Activated CD4-positive, CD25-positive, alpha-beta regulatory T cell (primary cell): ENCODE results near the gene BACE1-AS.

Experiments
- DNase-seq, 4 experiments: peaks; one replicate each; lab custom pipeline; 2025; lab: John Stamatoyannopoulos, UW

The BACE1-AS gene

GRCh38 chr11:117292616-117293015, 1.5 kb downstream of the BACE1-AS start:
- no peak for DNase-seq

- DNase-seq: no peak
Measured at GRCh38 chr11:117295438-117296137, 4.4 kb downstream of the BACE1-AS start.

- no peak for DNase-seq
Measured at GRCh38 chr11:117296881-117297280, 5.7 kb downstream of the BACE1-AS start.

- no peak for DNase-seq
Measured at GRCh38 chr11:117298195-117298594, 7.0 kb downstream of the BACE1-AS start.

GRCh38 chr11:117299351-117300282, 8.5 kb downstream of the BACE1-AS start:
- DNase-seq: no peak

- no peak for DNase-seq
Measured at GRCh38 chr11:117300283-117300663, 9.1 kb downstream of the BACE1-AS start.

- no peak for DNase-seq
Measured at GRCh38 chr11:117300773-117301172, 9.6 kb downstream of the BACE1-AS start.

- no peak for DNase-seq
Measured at GRCh38 chr11:117302228-117302627, 11.1 kb downstream of the BACE1-AS start.

- DNase-seq: no peak
Measured at GRCh38 chr11:117303101-117303500, 12.0 kb downstream of the BACE1-AS start.

- no peak for DNase-seq
Measured at GRCh38 chr11:117303646-117304315, 12.6 kb downstream of the BACE1-AS start.

GRCh38 chr11:117305145-117305544, 14.0 kb downstream of the BACE1-AS start:
- no peak for DNase-seq

GRCh38 chr11:117309310-117309709, 18.2 kb downstream of the BACE1-AS start:
- DNase-seq: no peak

- no peak for DNase-seq
Measured at GRCh38 chr11:117313091-117313490, 21.9 kb downstream of the BACE1-AS start.

GRCh38 chr11:117313828-117314768, 23.0 kb downstream of the BACE1-AS start:
- no peak for DNase-seq

- no peak for DNase-seq
Measured at GRCh38 chr11:117314840-117315239, 23.7 kb downstream of the BACE1-AS start.

GRCh38 chr11:117315285-117316196, 24.4 kb downstream of the BACE1-AS start:
- peak in 1 of 4 experiments; percentile 15 for DNase-seq

- DNase-seq: no peak
Measured at GRCh38 chr11:117316197-117316961, 25.2 kb downstream of the BACE1-AS start, which contains the start of gene BACE1. BACE1 (minus strand) TSS chr11:117316256; CDS start chr11:117315795, 461 bp downstream.

GRCh38 chr11:117318738-117319137, 27.6 kb downstream of the BACE1-AS start:
- DNase-seq: no peak

GRCh38 chr11:117319214-117319840, 28.2 kb downstream of the BACE1-AS start:
- DNase-seq: no peak
